Tibial nerve (tissue), 4 donors: ENCODE measurements around the gene CARD14. TPM values are rescaled to one million over a fixed set of nuclear protein-coding genes. Genes with fewer than 3 reads are reported as not detected.
"Not testable (repeated sequence)": the region's sequence is repeated elsewhere in the genome, so short reads cannot be mapped to it uniquely, and the experiment has no call there.

ENCODE experiments used
- DNase-seq, 2 donors: peaks; one replicate each; pipeline ENCODE4 v3.0.0-alpha.2; 2019; ENCODE audit warnings: low spot score in 2 of 2
- H3K27ac ChIP-seq, 4 donors: fragments of 200-600 bp; sonication (generic) in 3 of 4; one replicate each; pipeline ENCODE4 v1.5.1; 2017 to 2019; ENCODE audit warnings: mild to moderate bottlenecking in 1 of 4
- H3K27me3 ChIP-seq, 2 donors: fragments of 200-600 bp; sonication (generic) in 1 of 2; one replicate each; pipeline versions ENCODE4 v1.5.1 to v1.6.0; 2017 to 2019
- H3K36me3 ChIP-seq, 3 donors: fragments of 200-600 bp; sonication (generic); one replicate each; pipeline ENCODE4 v1.5.1; 2018 to 2019
- H3K4me1 ChIP-seq, 4 donors: fragments of 200-600 bp; sonication (generic) in 3 of 4; one replicate each; pipeline ENCODE4 v1.5.1; 2017 to 2019
- H3K4me3 ChIP-seq, 4 donors: fragments of 200-600 bp; sonication (generic) in 3 of 4; one replicate each; pipeline ENCODE4 v1.5.1; 2017 to 2019; ENCODE audit warnings: mild to moderate bottlenecking in 1 of 4, moderate library complexity in 1 of 4
- H3K9me3 ChIP-seq, 4 donors: fragments of 200-600 bp; sonication (generic) in 3 of 4; one replicate each; pipeline ENCODE4 v1.5.1; 2017 to 2019
- EP300 ChIP-seq, 2 donors: sonication (generic); formaldehyde crosslinking; IDR thresholded peaks; one replicate each; pipeline ENCODE4 v1.6.1; 2017; ENCODE audit warnings: antibody characterized with exemption in 2 of 2, mild to moderate bottlenecking in 1 of 2
- POLR2A ChIP-seq, 2 donors: fragments of 450-650 bp; IDR thresholded peaks; one replicate each; pipeline ENCODE4 v1.6.1; 2017; ENCODE audit warnings: antibody characterized with exemption in 2 of 2, mild to moderate bottlenecking in 2 of 2, moderate library complexity in 2 of 2
- WGBS, 2 donors: methylation state at CpG; one replicate each; pipeline ENCODE4 v1.1.5; 2018; 5-methylcytosine and 5-hydroxymethylcytosine counted together
- total RNA-seq, 4 donors: library from RNA; depleted of rRNA; stranded (reverse); fragments of >200 nt; gene quantifications; one replicate each; pipeline ENCODE4 v1.1.0, GENCODE V29; 2016
- TF ChIP-seq, protein P1 (sequence below), 5 experiments: fragments of 200-600 bp in 3 of 5; fragments of 450-650 bp in 2 of 5; sonication (generic) in 3 of 5; IDR thresholded peaks; one replicate each; pipeline ENCODE4 v1.5.1; 2016 to 2019; ENCODE audit warnings: antibody characterized with exemption in 5 of 5, mild to moderate bottlenecking in 3 of 5, moderate library complexity in 2 of 5

Gene CARD14
- total RNA-seq, 4 donors from 2014 or later = 0.22 to 4.4 (median 1.3) TPM

DNA sequence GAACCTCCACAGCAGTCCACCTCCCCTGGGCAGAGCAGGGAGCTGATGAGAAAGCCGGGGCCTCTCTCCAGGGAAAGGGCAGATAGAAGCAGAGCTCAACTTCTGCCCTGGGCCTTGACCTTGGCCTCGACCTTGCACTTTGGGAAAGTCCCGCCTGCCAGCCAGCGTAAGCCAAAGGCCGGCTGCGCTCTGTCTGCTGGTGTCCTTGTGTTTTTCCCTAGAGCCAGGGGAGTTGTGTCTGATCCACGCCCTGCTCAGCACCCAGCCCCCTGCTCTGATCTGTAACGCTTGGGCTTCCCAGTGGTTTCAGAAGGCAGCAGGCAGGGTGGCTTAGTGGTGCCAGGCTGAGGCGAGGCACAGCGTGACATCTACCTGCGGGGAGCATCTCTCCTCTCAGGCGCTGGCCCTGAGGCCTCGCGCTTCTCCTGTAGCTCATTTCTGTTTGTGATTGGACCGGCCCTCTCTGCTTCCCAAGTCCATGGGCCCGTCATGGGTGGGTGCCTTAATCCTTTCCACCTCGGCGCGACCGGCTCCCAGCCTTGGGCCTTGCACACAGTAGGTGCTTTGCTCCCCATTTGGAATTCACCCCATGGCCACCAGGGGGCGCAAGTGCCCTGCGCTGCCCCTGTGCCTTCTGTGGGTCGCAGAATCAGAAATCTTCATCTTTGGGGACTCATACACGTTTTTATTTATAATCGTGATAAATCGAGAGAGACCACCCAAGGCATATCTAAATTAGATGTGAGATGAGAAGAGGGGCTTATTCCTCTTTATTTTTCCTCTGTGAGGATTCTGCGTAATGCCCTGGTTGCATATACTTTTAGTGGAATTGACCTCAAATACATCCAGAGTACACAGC lies 26.1 kb downstream of the CARD14 start:
- no peak overlapping the region for H3K4me3 ChIP-seq
- H3K27me3 ChIP-seq = no peaks in the 10 kb centered on the region
- H3K4me1 ChIP-seq = peaks cover 0 to 18% (median 4%) of the 10 kb centered on the region in 4 donors
- H3K27ac ChIP-seq = no peak overlapping the region
- no peaks in the 10 kb centered on the region for H3K9me3 ChIP-seq
- H3K36me3 ChIP-seq = no peaks in the 10 kb centered on the region
- no peak for DNase-seq
- WGBS, 2 donors = 55 to 61% methylated on average over 26 to 27 of the region's 27 CpGs
- TF ChIP-seq, protein P1, sequence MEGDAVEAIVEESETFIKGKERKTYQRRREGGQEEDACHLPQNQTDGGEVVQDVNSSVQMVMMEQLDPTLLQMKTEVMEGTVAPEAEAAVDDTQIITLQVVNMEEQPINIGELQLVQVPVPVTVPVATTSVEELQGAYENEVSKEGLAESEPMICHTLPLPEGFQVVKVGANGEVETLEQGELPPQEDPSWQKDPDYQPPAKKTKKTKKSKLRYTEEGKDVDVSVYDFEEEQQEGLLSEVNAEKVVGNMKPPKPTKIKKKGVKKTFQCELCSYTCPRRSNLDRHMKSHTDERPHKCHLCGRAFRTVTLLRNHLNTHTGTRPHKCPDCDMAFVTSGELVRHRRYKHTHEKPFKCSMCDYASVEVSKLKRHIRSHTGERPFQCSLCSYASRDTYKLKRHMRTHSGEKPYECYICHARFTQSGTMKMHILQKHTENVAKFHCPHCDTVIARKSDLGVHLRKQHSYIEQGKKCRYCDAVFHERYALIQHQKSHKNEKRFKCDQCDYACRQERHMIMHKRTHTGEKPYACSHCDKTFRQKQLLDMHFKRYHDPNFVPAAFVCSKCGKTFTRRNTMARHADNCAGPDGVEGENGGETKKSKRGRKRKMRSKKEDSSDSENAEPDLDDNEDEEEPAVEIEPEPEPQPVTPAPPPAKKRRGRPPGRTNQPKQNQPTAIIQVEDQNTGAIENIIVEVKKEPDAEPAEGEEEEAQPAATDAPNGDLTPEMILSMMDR (IDR thresholded peaks at IDR 0.05) = peak; percentile 67 to 90 (median 87)
- TF ChIP-seq EP300 (IDR thresholded peaks at IDR 0.05) (no peak), POLR2A (IDR thresholded peaks at IDR 0.05) (no peak)

DNA sequence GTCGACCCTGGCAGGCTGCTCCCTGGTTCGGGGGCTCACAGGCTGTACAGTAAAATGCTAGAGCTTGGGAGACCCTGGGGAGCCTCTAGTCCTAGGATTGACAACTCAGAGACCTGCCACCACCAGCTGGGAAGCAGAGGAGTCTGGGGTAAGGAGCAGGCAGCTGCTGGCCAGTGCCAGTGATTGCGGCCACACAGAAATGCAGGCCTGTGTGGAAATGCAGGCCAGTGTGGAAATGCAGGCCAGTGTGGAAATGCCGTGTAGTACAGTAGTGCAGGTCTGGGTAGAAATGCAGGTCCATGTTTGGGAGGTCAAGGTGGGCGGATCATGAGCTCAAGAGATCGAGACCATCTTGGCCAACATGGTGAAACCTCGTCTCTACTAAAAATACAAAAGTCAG lies 26.8 kb downstream of the CARD14 start:
- DNase-seq = no peak
- H3K4me3 ChIP-seq = no peak overlapping the region
- H3K9me3 ChIP-seq = no peaks in the 10 kb centered on the region
- H3K27me3 ChIP-seq = no peaks in the 10 kb centered on the region
- TF ChIP-seq, protein P1 (IDR thresholded peaks at IDR 0.05) = no peak
- TF ChIP-seq EP300 (IDR thresholded peaks at IDR 0.05) (no peak), POLR2A (IDR thresholded peaks at IDR 0.05) (no peak)
- 91 to 94% methylated on average over 6 to 7 of the region's 7 CpGs for WGBS, 2 donors
- peaks cover 0 to 12% (median 3%) of the 10 kb centered on the region in 4 donors for H3K4me1 ChIP-seq
- H3K27ac ChIP-seq = no peak overlapping the region
- no peaks in the 10 kb centered on the region for H3K36me3 ChIP-seq

DNA sequence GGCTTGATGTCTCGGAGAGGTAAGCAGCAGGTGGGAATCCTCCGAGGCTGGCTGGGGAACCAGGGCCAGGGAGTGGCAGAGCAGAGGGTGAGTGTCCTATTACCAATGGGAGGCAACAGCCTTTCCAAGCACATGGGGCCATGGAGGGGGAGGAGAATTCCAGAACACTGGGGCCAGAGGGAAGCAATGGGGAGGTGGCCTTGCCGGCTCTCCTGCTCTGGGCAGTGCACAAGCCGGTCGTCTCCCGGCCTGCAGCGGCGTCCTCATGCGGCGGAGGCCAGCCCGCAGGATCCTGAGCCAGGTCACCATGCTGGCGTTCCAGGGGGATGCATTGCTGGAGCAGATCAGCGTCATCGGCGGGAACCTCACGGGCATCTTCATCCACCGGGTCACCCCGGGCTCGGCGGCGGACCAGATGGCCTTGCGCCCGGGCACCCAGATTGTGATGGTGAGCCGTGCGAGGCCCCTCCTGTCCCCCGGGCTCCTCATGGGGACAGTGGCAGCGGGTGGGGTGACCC lies 28.4 kb downstream of the CARD14 start:
- H3K36me3 ChIP-seq = no peaks in the 10 kb centered on the region
- no peaks in the 10 kb centered on the region for H3K27me3 ChIP-seq
- H3K4me3 ChIP-seq = no peak overlapping the region
- TF ChIP-seq, protein P1 (IDR thresholded peaks at IDR 0.05) = no peak
- TF ChIP-seq EP300 (IDR thresholded peaks at IDR 0.05) = no peak
- TF ChIP-seq POLR2A (IDR thresholded peaks at IDR 0.05) = no peak
- H3K9me3 ChIP-seq = no peaks in the 10 kb centered on the region
- 79 to 87% methylated on average over 15 to 25 of the region's 27 CpGs for WGBS, 2 donors
- H3K4me1 ChIP-seq = no peaks in the 10 kb centered on the region
- H3K27ac ChIP-seq = no peak overlapping the region
- no peak for DNase-seq

GRCh38 chr17:80199295-80199694 lies 29.5 kb downstream of the CARD14 start:
- not testable (repeated sequence) for H3K4me1 ChIP-seq, H3K36me3 ChIP-seq, H3K27me3 ChIP-seq, H3K9me3 ChIP-seq, H3K27ac ChIP-seq, DNase-seq, H3K4me3 ChIP-seq
- WGBS, 2 donors = 64 to 70% methylated on average over 6 of the region's 6 CpGs

DNA sequence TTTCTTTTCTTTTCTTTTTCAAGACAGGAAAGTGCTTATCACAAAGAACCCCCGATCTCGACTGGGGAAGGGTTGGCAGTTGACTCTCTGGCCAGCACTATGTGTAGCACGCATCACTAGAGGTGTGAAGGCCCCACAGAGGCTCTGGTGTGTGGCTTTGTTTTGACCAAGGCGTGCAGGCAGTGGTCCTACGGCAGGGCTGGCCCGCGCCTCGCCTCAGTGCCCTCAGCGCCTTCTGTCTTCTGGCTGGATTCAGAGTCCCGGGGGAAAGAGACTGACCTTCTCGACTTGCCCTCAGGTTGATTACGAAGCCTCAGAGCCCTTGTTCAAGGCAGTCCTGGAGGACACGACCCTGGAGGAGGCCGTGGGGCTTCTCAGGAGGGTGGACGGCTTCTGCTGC lies 31.6 kb downstream of the CARD14 start:
- TF ChIP-seq POLR2A (IDR thresholded peaks at IDR 0.05) (no peak), EP300 (IDR thresholded peaks at IDR 0.05) (no peak)
- TF ChIP-seq, protein P1 (IDR thresholded peaks at IDR 0.05) = no peak
- H3K4me3 ChIP-seq = no peak overlapping the region
- WGBS, 2 donors = 85 to 88% methylated on average over 11 to 15 of the region's 15 CpGs
- peaks cover 0 to 5% (median 0%) of the 10 kb centered on the region in 3 donors for H3K36me3 ChIP-seq
- H3K9me3 ChIP-seq = no peaks in the 10 kb centered on the region
- no peak for DNase-seq
- no peaks in the 10 kb centered on the region for H3K4me1 ChIP-seq
- no peak overlapping the region for H3K27ac ChIP-seq
- H3K27me3 ChIP-seq = no peaks in the 10 kb centered on the region
